ENCODE results near the gene CCDC126. TPM values are rescaled to one million over a fixed set of nuclear protein-coding genes. Genes with fewer than 3 reads are reported as not detected.

The CCDC126 gene
- total RNA-seq, 1 experiment from 2014 or later, result 5.9 TPM

DNA sequence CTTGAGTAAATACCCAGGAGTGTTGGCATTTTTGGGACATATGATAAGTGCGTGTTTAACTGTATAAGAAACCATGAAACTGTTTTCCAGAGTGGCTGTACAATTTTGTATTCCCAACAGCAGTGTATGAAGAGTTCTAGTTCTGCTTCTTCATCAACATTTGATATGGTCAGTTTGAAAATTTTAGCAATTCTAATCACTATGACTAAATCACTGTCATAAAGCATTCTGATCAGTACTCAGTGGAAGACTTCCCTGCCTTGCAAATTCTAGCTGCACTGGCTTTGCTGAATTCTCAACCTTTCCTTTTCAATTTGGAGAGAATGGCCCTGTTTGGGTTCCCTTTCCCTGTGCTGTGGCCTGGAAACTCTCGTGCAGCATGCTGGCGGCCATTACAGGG lies 64.2 kb downstream of the CCDC126 start:
- Histone ChIP-seq H3K36me3 (ENCODE audit: low read depth) (no peaks in the 10 kb centered on the region), H3K9me2 (ENCODE audit: insufficient read depth) (no peaks in the 10 kb centered on the region), H3K9me3 (ENCODE audit: insufficient read depth, low read depth) (no peaks in the 10 kb centered on the region; the same call in 1 of the 2 replicates), H3K4me3 (no peak overlapping the region), H3K4me1 (replicated peaks; ENCODE audit: insufficient read depth) (no peaks in the 10 kb centered on the region), H3K27ac (no peak overlapping the region), H2AFZ (no peak overlapping the region), H3F3A (ENCODE audit: insufficient read depth, low read depth) (no peaks in the 10 kb centered on the region), H3K4me2 (no peak overlapping the region), H3K27me3 (ENCODE audit: insufficient read depth, low read depth) (no peaks in the 10 kb centered on the region), H4K20me1 (ENCODE audit: insufficient read depth) (no peaks in the 10 kb centered on the region), H3K79me2 (ENCODE audit: low read depth) (no peaks in the 10 kb centered on the region)
- ChIA-PET POLR2A (ENCODE audit: unreplicated experiment) (no interaction called here), CTCF (no interaction called here)
- intact Hi-C loops (cut with micrococcal nuclease; ENCODE audit: unreplicated experiment), result no loop called here
- no peak for DNase-seq
- no TSS peak for BruUV-seq (replicated peaks)
- TF ChIP-seq EZH2 (IDR thresholded peaks at IDR 0.05; ENCODE audit: low read depth), result no peak
- TF ChIP-seq, protein P1, sequence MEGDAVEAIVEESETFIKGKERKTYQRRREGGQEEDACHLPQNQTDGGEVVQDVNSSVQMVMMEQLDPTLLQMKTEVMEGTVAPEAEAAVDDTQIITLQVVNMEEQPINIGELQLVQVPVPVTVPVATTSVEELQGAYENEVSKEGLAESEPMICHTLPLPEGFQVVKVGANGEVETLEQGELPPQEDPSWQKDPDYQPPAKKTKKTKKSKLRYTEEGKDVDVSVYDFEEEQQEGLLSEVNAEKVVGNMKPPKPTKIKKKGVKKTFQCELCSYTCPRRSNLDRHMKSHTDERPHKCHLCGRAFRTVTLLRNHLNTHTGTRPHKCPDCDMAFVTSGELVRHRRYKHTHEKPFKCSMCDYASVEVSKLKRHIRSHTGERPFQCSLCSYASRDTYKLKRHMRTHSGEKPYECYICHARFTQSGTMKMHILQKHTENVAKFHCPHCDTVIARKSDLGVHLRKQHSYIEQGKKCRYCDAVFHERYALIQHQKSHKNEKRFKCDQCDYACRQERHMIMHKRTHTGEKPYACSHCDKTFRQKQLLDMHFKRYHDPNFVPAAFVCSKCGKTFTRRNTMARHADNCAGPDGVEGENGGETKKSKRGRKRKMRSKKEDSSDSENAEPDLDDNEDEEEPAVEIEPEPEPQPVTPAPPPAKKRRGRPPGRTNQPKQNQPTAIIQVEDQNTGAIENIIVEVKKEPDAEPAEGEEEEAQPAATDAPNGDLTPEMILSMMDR (conservative IDR thresholded peaks at IDR 0.05), result no peak

DNA sequence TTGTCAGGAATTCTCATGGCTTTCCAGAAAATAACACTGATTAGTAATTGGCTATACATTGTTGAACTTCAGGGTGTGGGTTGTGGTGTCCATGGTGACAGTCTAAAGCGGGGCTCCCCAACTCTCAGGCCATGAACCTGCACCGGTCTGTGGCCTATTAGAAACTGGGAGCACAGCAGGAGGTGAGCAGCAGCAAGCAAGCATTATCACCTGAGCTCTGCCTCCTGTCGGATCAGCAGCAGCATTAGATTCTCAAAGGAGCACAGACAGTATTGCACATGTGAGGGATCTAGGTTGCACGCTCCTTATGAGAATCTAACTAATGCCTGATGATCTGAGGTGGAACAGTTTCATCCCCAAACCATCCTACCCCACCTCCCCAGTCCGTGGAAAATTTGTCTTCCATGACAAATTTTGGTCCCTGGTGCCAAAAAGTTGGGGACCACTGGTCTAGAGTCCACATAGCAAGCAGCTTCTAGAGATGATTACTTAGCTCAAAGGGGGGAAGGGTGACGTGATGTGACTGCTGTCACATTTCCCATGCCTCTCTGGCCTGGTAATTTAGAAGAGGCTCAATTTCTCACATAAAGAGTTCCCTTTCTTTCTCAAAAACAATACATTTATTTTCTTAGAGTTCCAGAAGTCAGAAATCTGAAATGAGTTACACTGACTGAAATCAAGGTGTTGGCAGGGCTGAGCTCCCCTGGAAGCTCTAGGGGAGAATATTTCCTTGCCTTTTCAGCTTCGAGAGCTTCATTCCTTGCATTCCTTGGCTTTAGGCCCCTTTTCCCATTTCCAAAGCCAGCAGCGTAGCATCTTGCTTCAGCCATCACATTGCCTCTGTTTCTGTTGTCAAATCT lies 65.2 kb downstream of the CCDC126 start:
- BruUV-seq (replicated peaks), result no TSS peak
- DNase-seq, result no peak

DNA sequence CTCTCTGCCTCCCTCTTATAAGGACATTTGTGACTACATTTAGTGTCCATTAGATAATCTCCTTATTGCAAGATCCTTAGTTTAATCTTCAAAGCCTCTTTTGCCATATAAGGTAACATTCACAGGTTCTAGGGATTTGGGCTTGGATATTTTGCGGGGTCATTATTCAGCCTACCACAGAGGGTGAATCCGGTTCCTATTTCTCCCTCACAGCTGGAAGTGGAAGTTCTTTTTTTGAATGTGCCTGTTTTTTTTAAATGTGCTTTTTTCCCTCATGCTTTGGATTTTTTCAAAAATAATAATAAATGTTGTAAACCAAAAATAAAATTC lies 65.8 kb downstream of the CCDC126 start:
- DNase-seq, result no peak
- intact Hi-C loops (cut with micrococcal nuclease; ENCODE audit: unreplicated experiment), result no loop called here
- H3K79me2 ChIP-seq (ENCODE audit: low read depth), result no peaks in the 10 kb centered on the region
- no peaks in the 10 kb centered on the region for H4K20me1 ChIP-seq (ENCODE audit: insufficient read depth)
- no peaks in the 10 kb centered on the region for H3K36me3 ChIP-seq (ENCODE audit: low read depth)
- no peak overlapping the region for H3K27ac ChIP-seq
- H3F3A ChIP-seq (ENCODE audit: insufficient read depth, low read depth), result no peaks in the 10 kb centered on the region
- H3K4me3 ChIP-seq, result no peak overlapping the region
- no peak overlapping the region for H2AFZ ChIP-seq
- no TSS peak for BruUV-seq (replicated peaks)
- no peak for TF ChIP-seq EZH2 (IDR thresholded peaks at IDR 0.05; ENCODE audit: low read depth)
- TF ChIP-seq, protein P1 (conservative IDR thresholded peaks at IDR 0.05), result no peak
- CTCF ChIA-PET, result interaction anchor here (0.6 kb wide), 1 partner anchor 9 kb away, joined by 4 read pairs; no protein-coding TSS in a partner anchor
- no peak overlapping the region for H3K4me2 ChIP-seq
- H3K4me1 ChIP-seq (replicated peaks; ENCODE audit: insufficient read depth), result no peaks in the 10 kb centered on the region
- no peaks in the 10 kb centered on the region for H3K27me3 ChIP-seq (ENCODE audit: insufficient read depth, low read depth)
- no peaks in the 10 kb centered on the region; the same call in 1 of the 2 replicates for H3K9me3 ChIP-seq (ENCODE audit: insufficient read depth, low read depth)
- POLR2A ChIA-PET (ENCODE audit: unreplicated experiment), result no interaction called here
- no peaks in the 10 kb centered on the region for H3K9me2 ChIP-seq (ENCODE audit: insufficient read depth)

More for the DNA sequence above, 65.2 kb downstream of the CCDC126 start:
- Histone ChIP-seq H3K27me3 (ENCODE audit: insufficient read depth, low read depth) (no peaks in the 10 kb centered on the region), H3K4me2 (no peak overlapping the region), H3K4me1 (replicated peaks; ENCODE audit: insufficient read depth) (no peaks in the 10 kb centered on the region), H3K4me3 (no peak overlapping the region), H3K9me2 (ENCODE audit: insufficient read depth) (no peaks in the 10 kb centered on the region), H3K79me2 (ENCODE audit: low read depth) (no peaks in the 10 kb centered on the region), H3K27ac (no peak overlapping the region), H2AFZ (no peak overlapping the region), H3K9me3 (ENCODE audit: insufficient read depth, low read depth) (no peaks in the 10 kb centered on the region; the same call in 1 of the 2 replicates), H3K36me3 (ENCODE audit: low read depth) (no peaks in the 10 kb centered on the region), H4K20me1 (ENCODE audit: insufficient read depth) (no peaks in the 10 kb centered on the region), H3F3A (ENCODE audit: insufficient read depth, low read depth) (no peaks in the 10 kb centered on the region)
- POLR2A ChIA-PET (ENCODE audit: unreplicated experiment), result no interaction called here
- TF ChIP-seq, protein P1 (conservative IDR thresholded peaks at IDR 0.05), result no peak
- TF ChIP-seq EZH2 (IDR thresholded peaks at IDR 0.05; ENCODE audit: low read depth), result no peak
- CTCF ChIA-PET, result interaction anchor here (0.6 kb wide), 1 partner anchor 10 kb away, joined by 4 read pairs; no protein-coding TSS in a partner anchor
- intact Hi-C loops (cut with micrococcal nuclease; ENCODE audit: unreplicated experiment), result no loop called here

Data from PC-9 (cell line).